HepG2 (cell line): ENCODE results near the gene SH3GLB2. TPM values are rescaled to one million over a fixed set of nuclear protein-coding genes. Genes with fewer than 3 reads are reported as not detected.

ENCODE experiments used
- BRF2 ChIP-seq: sonication (generic); formaldehyde crosslinking; IDR thresholded peaks from 2 replicates; pipeline ENCODE4 v1.8.1; 2022; ENCODE audit warnings: mild to moderate bottlenecking, missing genetic modification reagents
- ELF3 ChIP-seq: IDR thresholded peaks from 2 replicates; pipeline ENCODE4 v1.6.1; 2016; ENCODE audit warnings: missing genetic modification reagents, missing compliant biosample characterization
- FOXO4 ChIP-seq: sonication (generic); formaldehyde crosslinking; conservative IDR thresholded peaks from 2 replicates; pipeline ENCODE4 v1.8.1; 2023; ENCODE audit warnings: missing genetic modification reagents
- GATAD2A ChIP-seq: IDR thresholded peaks from 2 replicates; pipeline ENCODE4 v1.6.1; 2016
- HIVEP1 ChIP-seq: sonication (generic); formaldehyde crosslinking; IDR thresholded peaks from 2 replicates; pipeline ENCODE4 v1.4.0; 2020; ENCODE audit warnings: mild to moderate bottlenecking, missing genetic modification reagents
- KLF9 ChIP-seq: IDR thresholded peaks from 2 replicates; pipeline ENCODE4 v1.6.1; 2016; ENCODE audit warnings: low read depth
- PRMT3 ChIP-seq: sonication (generic); formaldehyde crosslinking; IDR thresholded peaks from 2 replicates; pipeline ENCODE4 v1.8.1; 2022; ENCODE audit warnings: low read depth, mild to moderate bottlenecking, moderate library complexity, missing genetic modification reagents, borderline replicate concordance
- REST ChIP-seq, 2 experiments: IDR thresholded peaks; 2 replicates each; pipeline ENCODE4 v1.6.1; 2011 to 2012; ENCODE audit warnings: low read length in 2 of 2, borderline replicate concordance in 1 of 2, low read depth in 1 of 2, mild to moderate bottlenecking in 1 of 2, moderate library complexity in 1 of 2
- SNAPC4 ChIP-seq: sonication (generic); formaldehyde crosslinking; IDR thresholded peaks from 2 replicates; pipeline ENCODE4 v1.4.0; 2020; ENCODE audit warnings: mild to moderate bottlenecking, missing genetic modification reagents
- SRSF1 ChIP-seq: fragments of 200-400 bp; formaldehyde crosslinking; optimal IDR thresholded peaks from 2 replicates; pipeline ENCODE3; 2017; ENCODE audit warnings: mild to moderate bottlenecking, low read depth, low read length, moderate library complexity
- ZBTB26 ChIP-seq: IDR thresholded peaks from 2 replicates; pipeline ENCODE4 v1.6.1; 2016; ENCODE audit warnings: missing compliant biosample characterization, missing genetic modification reagents, borderline replicate concordance
- ZBTB4 ChIP-seq: sonication (generic); formaldehyde crosslinking; IDR thresholded peaks from 2 replicates; pipeline ENCODE4 v1.4.0; 2020; ENCODE audit warnings: missing genetic modification reagents, mild to moderate bottlenecking, borderline replicate concordance
- polyA plus RNA-seq, 8 experiments: library from polyadenylated mRNA; depleted of rRNA in 3 of 8; stranded (reverse) in 7 of 8; unstranded in 1 of 8; fragments of >200 nt; fragmentation: Illumina TruSeq in 4 of 8; extraction: Trizol in 4 of 8; gene quantifications; 2 replicates each; pipeline versions ENCODE4 v1.2.1 to v1.2.3, GENCODE V29; 2011 to 2016; ENCODE audit warnings: low read depth in 4 of 8, missing spikeins in 1 of 8, mixed read lengths in 1 of 8; ENCODE audit not compliant: insufficient read depth in 1 of 8
- total RNA-seq, 5 experiments: library from RNA; depleted of rRNA; stranded (reverse); fragments of >200 nt; fragmentation: Illumina TruSeq; extraction: Trizol; gene quantifications; 2 replicates each; pipeline ENCODE4 v1.2.3, GENCODE V29; 2016; ENCODE audit warnings: low read depth in 1 of 5

The SH3GLB2 gene
- total and polyA plus RNA-seq, 2 of the 13 experiments (the other 11 are each of a cell fraction or from before 2014, with no cell fraction given), result 24.0 to 40.6 TPM

GRCh38 chr9:129027685-129028191 is 393 bp downstream of the SH3GLB2 start (continued):
- TF ChIP-seq SRSF1 (no peak), REST (IDR thresholded peaks at IDR 0.05; ENCODE audit: borderline replicate concordance in 1 of 2, low read depth in 1 of 2, low read length in 2 of 2) (no peak), BRF2 (CRISPR knock-in tag) (no peak), ELF3 (CRISPR knock-in tag) (no peak), HIVEP1 (CRISPR knock-in tag) (no peak), ZBTB4 (CRISPR knock-in tag) (no peak), GATAD2A (CRISPR knock-in tag) (no peak), KLF9 (CRISPR knock-in tag) (no peak), SNAPC4 (no peak), PRMT3 (CRISPR knock-in tag) (no peak), FOXO4 (CRISPR knock-in tag) (no peak), ZBTB26 (CRISPR knock-in tag) (no peak)
